Fibroblast of lung (primary cell): Measurements from ENCODE around the gene BABAM2. TPM values are rescaled to one million over a fixed set of nuclear protein-coding genes. Genes with fewer than 3 reads are reported as not detected.

ENCODE experiments used
- DNase-seq, 2 donors: peaks; one replicate each; pipeline versions ENCODE4 v3.0.0 to v3.0.0-alpha.2; 2010; ENCODE audit warnings: low read depth in 2 of 2
- H2AFZ ChIP-seq: 2 replicates; pipeline ENCODE4 v1.5.1; 2012; ENCODE audit warnings: low read length, control low read depth, inconsistent platforms
- H3K27ac ChIP-seq: 2 replicates; pipeline ENCODE4 v1.5.1; 2011; ENCODE audit warnings: low read length, control low read depth; ENCODE audit not compliant: insufficient read depth
- H3K27me3 ChIP-seq: 2 replicates; pipeline ENCODE4 v1.5.1; 2011; ENCODE audit warnings: mild to moderate bottlenecking, low read length; ENCODE audit not compliant: control insufficient read depth, insufficient read depth
- H3K36me3 ChIP-seq: 2 replicates; pipeline ENCODE4 v1.5.1; 2011; ENCODE audit warnings: low read length; ENCODE audit not compliant: control insufficient read depth, insufficient read depth
- H3K4me1 ChIP-seq: 2 replicates; pipeline ENCODE4 v1.5.1; 2011; ENCODE audit warnings: low read length; ENCODE audit not compliant: control insufficient read depth, insufficient read depth; ENCODE audit errors: extremely low read depth
- H3K4me2 ChIP-seq: 2 replicates; pipeline ENCODE4 v1.5.1; 2011; ENCODE audit warnings: low read length, control low read depth; ENCODE audit not compliant: insufficient read depth; ENCODE audit errors: extremely low read depth
- H3K4me3 ChIP-seq, 4 experiments: fragments of 200-600 bp in 1 of 4; sonication (generic) in 1 of 4; replicated peaks in 1 of 4; 2 replicates each; pipeline ENCODE4 v1.5.1; 2011 to 2016; ENCODE audit warnings: low read length in 4 of 4, low read depth in 3 of 4, mild to moderate bottlenecking in 3 of 4, control low read depth in 2 of 4, inconsistent platforms in 1 of 4, mixed read lengths in 1 of 4; ENCODE audit not compliant: insufficient read depth in 1 of 4; ENCODE audit errors: control extremely low read depth in 1 of 4
- H3K79me2 ChIP-seq: 2 replicates; pipeline ENCODE4 v1.5.1; 2012; ENCODE audit warnings: mild to moderate bottlenecking, low read length, inconsistent platforms; ENCODE audit not compliant: control insufficient read depth, insufficient read depth
- H3K9ac ChIP-seq: 2 replicates; pipeline ENCODE4 v1.5.1; 2011; ENCODE audit warnings: mild to moderate bottlenecking, low read length, control low read depth; ENCODE audit not compliant: insufficient read depth
- H3K9me3 ChIP-seq: 2 replicates; pipeline ENCODE4 v1.5.1; 2012; ENCODE audit warnings: low read depth, low read length; ENCODE audit not compliant: control insufficient read depth, insufficient read depth
- H4K20me1 ChIP-seq: 2 replicates; pipeline ENCODE4 v1.5.1; 2011; ENCODE audit warnings: low read length; ENCODE audit not compliant: control insufficient read depth, insufficient read depth; ENCODE audit errors: extremely low read depth
- EZH2 ChIP-seq: IDR thresholded peaks from 2 replicates; pipeline ENCODE4 v1.5.1; 2012; ENCODE audit warnings: low read length, control low read depth, mild to moderate bottlenecking; ENCODE audit errors: missing control alignments
- polyA plus RNA-seq, 2 donors: library from polyadenylated mRNA; depleted of rRNA in 1 of 2; stranded (reverse) in 1 of 2; unstranded in 1 of 2; fragments of >200 nt; gene quantifications; 2 replicates each; pipeline ENCODE4 v1.2.1, GENCODE V29; 2011 to 2012; ENCODE audit warnings: missing spikeins in 1 of 2
- total RNA-seq: library from RNA; depleted of rRNA; stranded (reverse); fragments of >200 nt; gene quantifications from 2 replicates; pipeline ENCODE4 v1.2.1, GENCODE V29; 2014
- TF ChIP-seq, protein P1 (sequence below), 2 donors: IDR thresholded peaks in 1 of 2; conservative IDR thresholded peaks in 1 of 2; 1 replicate in 1 of 2; 2 replicates in 1 of 2; pipeline ENCODE4 v1.5.1; 2011 to 2012; ENCODE audit warnings: low read length in 2 of 2, control low read depth in 1 of 2, inconsistent platforms in 1 of 2, low read depth in 1 of 2, mild to moderate bottlenecking in 1 of 2

Gene BABAM2
- total and polyA plus RNA-seq, 2 donors (not counting 1 experiment from before 2014, with no cell fraction given) = 25.6 to 33.4 TPM

DNA sequence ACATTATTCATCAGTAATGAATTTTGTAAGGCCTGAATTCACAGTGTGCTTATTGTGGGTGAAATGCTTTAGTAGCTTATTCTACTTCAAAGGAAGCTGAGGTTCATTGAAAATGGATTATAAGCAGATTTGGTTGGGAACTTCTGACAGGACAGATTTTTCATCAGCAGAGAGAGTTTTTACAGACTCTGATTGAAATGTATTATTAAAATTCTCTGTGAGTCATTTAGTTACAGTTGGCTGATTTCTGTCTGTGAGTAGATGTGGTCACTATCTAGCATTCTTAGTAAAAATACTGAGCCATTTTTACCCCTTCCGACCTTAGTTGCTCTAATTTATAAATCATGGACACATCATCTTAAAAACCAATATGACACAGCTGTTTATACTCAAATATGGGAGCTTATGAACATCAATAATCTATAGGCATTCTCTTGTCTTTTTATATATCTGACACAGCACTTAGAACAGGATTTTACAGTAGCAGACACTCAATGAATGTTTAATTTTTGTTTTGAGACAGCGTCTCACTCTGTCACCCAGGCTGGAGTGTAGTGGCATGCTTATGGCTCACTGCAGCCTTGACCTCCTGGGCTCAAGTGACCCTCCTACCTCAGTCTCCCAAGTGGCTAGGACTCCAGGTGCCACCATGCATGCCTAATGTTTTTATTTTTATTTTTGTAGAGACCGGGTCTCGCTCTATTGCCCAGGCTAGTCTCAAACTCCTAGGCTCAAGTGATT lies 239.6 kb downstream of the BABAM2 start:
- Histone ChIP-seq H3K9me3 (no peaks in the 10 kb centered on the region), H3K9ac (no peak overlapping the region), H3K27me3 (no peaks in the 10 kb centered on the region), H3K27ac (no peak overlapping the region), H3K4me2 (no peak overlapping the region), H3K36me3 (no peaks in the 10 kb centered on the region), H4K20me1 (no peaks in the 10 kb centered on the region), H2AFZ (no peak overlapping the region), H3K4me3 (no peak overlapping the region), H3K4me1 (peaks cover 2% of the 10 kb centered on the region), H3K79me2 (no peaks in the 10 kb centered on the region)
- DNase-seq = peak; percentile 20 to 86
- TF ChIP-seq, protein P1, sequence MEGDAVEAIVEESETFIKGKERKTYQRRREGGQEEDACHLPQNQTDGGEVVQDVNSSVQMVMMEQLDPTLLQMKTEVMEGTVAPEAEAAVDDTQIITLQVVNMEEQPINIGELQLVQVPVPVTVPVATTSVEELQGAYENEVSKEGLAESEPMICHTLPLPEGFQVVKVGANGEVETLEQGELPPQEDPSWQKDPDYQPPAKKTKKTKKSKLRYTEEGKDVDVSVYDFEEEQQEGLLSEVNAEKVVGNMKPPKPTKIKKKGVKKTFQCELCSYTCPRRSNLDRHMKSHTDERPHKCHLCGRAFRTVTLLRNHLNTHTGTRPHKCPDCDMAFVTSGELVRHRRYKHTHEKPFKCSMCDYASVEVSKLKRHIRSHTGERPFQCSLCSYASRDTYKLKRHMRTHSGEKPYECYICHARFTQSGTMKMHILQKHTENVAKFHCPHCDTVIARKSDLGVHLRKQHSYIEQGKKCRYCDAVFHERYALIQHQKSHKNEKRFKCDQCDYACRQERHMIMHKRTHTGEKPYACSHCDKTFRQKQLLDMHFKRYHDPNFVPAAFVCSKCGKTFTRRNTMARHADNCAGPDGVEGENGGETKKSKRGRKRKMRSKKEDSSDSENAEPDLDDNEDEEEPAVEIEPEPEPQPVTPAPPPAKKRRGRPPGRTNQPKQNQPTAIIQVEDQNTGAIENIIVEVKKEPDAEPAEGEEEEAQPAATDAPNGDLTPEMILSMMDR (conservative IDR thresholded peaks at IDR 0.05 in 1 of 2, IDR thresholded peaks at IDR 0.05 in 1 of 2; ENCODE audit: low read depth in 1 of 2, low read length in 2 of 2) = no peak
- no peak for TF ChIP-seq EZH2

DNA sequence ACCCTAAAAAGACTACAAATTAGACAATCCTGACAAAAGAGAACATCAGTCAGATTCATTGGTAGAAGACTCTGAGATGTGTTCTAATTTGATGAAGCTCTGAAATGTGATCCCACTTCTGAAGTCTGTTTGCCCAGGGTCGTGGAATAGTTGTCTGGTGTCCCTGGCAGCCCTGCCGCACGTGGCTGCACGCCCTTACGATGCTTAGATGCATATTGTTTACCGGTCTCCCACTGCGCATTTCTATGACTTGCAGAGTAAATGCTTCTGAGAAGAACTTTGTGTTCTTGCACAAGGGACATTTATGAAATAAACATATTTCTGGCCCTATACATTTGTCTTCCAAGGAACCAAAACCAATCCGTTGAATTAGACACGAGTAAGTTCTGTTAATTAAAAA lies 243.2 kb downstream of the BABAM2 start:
- no peak for TF ChIP-seq EZH2
- TF ChIP-seq, protein P1 (conservative IDR thresholded peaks at IDR 0.05 in 1 of 2, IDR thresholded peaks at IDR 0.05 in 1 of 2; ENCODE audit: low read depth in 1 of 2, low read length in 2 of 2) = no peak
- Histone ChIP-seq H3K79me2 (no peaks in the 10 kb centered on the region), H2AFZ (no peak overlapping the region), H4K20me1 (no peaks in the 10 kb centered on the region), H3K4me2 (no peak overlapping the region), H3K9me3 (no peaks in the 10 kb centered on the region), H3K36me3 (no peaks in the 10 kb centered on the region), H3K4me3 (no peak overlapping the region), H3K4me1 (peaks cover 3% of the 10 kb centered on the region), H3K27ac (no peak overlapping the region), H3K9ac (no peak overlapping the region), H3K27me3 (no peaks in the 10 kb centered on the region)
- DNase-seq = no peak

DNA sequence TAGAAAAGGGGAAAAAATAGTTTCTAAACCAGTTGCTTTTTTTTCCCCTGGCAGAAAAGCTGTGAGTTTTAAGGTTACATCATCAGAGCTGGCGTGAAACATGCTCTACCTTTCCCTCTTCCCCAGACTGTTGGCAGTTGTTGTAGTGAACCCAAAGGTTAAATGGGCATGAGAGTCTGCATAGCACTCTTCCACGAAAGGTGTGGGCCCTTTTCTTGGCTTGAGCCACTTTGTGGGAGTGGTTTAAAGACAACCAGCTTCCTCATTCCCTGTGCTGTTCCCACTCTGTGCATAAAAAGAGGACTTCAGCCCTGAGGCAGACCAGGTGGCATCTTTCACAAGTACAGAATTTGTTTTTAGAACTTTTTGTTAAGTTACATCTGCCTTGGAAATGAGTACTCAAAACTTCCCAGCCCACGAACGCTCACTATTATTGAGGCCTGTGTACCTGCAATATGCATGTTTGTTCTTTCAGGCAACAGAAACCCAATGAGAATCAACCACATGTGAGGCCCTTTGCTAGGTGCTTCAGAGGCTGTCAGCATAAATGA lies 243.8 kb downstream of the BABAM2 start:
- Histone ChIP-seq H4K20me1 (no peaks in the 10 kb centered on the region), H3K4me1 (peaks cover 2% of the 10 kb centered on the region), H2AFZ (no peak overlapping the region), H3K9me3 (no peaks in the 10 kb centered on the region), H3K36me3 (no peaks in the 10 kb centered on the region), H3K9ac (no peak overlapping the region), H3K4me3 (no peak overlapping the region), H3K27me3 (no peaks in the 10 kb centered on the region), H3K27ac (no peak overlapping the region), H3K79me2 (no peaks in the 10 kb centered on the region), H3K4me2 (no peak overlapping the region)
- no peak for TF ChIP-seq EZH2
- TF ChIP-seq, protein P1 (conservative IDR thresholded peaks at IDR 0.05 in 1 of 2, IDR thresholded peaks at IDR 0.05 in 1 of 2; ENCODE audit: low read depth in 1 of 2, low read length in 2 of 2) = no peak
- peak in 1 of 2 donors; percentile 58 for DNase-seq
